HL-60 (cell line): Measurements from ENCODE around the gene ITLN2.

Experiments used
- DNase-seq, 2 experiments: peaks; one replicate each; pipeline ENCODE4 v3.0.0-alpha.2; 2010 to 2020; ENCODE audit warnings: low read depth in 1 of 2, low spot score in 1 of 2
- H3K27ac ChIP-seq: fragments of 250-450 bp; sonication (Bioruptor Pico); replicated peaks from 2 replicates; pipeline ENCODE4 v1.5.1; 2020; ENCODE audit warnings: mild to moderate bottlenecking, moderate library complexity
- H3K27me3 ChIP-seq: fragments of 250-450 bp; sonication (Bioruptor Pico); 2 replicates; pipeline ENCODE4 v1.5.1; 2021; ENCODE audit warnings: mild to moderate bottlenecking, moderate library complexity; ENCODE audit not compliant: insufficient read depth, poor library complexity, severe bottlenecking
- H3K4me3 ChIP-seq: replicated peaks from 2 replicates; pipeline ENCODE4 v1.5.1; 2011; ENCODE audit warnings: mild to moderate bottlenecking, control low read depth, low read length; ENCODE audit not compliant: insufficient read depth
- GABPA ChIP-seq: IDR thresholded peaks from 2 replicates; pipeline ENCODE4 v1.6.1; 2012; ENCODE audit warnings: low read depth
- POLR2AphosphoS5 ChIP-seq: IDR thresholded peaks from 2 replicates; pipeline ENCODE4 v1.6.1; 2012; ENCODE audit warnings: low read depth
- SPI1 ChIP-seq: IDR thresholded peaks from 2 replicates; pipeline ENCODE4 v1.6.1; 2012; ENCODE audit warnings: low read depth, mild to moderate bottlenecking, borderline replicate concordance
- TF ChIP-seq, protein P1 (sequence below): IDR thresholded peaks from one replicate; pipeline ENCODE4 v1.5.1; 2011; ENCODE audit warnings: low read length, control low read depth, inconsistent platforms; ENCODE audit not compliant: insufficient read depth
- TF ChIP-seq, protein P2 (sequence below): IDR thresholded peaks from 2 replicates; pipeline ENCODE4 v1.6.1; 2012; ENCODE audit warnings: low read depth; ENCODE audit not compliant: insufficient replicate concordance

The ITLN2 gene

DNA sequence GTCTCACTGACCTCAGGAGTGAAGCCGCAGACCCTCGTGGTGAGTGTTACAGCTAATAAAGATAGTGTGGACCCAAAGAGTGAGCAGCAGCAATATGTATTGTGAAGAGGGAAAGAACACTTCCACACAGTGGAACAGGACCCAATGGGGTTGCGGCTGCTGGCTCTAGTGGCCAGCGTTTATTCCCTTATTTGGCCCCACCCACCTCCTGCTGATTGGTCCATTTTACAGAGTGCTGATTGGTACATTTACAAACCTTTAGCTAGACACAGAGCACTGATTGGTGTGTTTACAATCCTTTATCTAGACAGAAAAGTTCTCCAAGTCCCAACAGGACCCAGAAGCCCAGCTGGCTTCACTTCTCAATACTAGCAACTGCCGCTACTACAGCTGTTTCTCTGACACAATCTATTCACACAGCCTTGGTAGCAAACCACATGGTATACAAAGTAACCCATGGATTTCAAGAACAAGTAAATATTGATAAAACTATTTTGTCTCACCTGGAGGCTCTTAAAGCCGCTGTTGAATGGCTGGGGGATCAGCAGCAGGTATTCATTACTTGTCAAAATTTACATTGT, 44.3 kb downstream of the ITLN2 start:
- H3K27ac ChIP-seq = no peak overlapping the region
- no peak for DNase-seq
- H3K27me3 ChIP-seq = no peaks in the 10 kb centered on the region

DNA sequence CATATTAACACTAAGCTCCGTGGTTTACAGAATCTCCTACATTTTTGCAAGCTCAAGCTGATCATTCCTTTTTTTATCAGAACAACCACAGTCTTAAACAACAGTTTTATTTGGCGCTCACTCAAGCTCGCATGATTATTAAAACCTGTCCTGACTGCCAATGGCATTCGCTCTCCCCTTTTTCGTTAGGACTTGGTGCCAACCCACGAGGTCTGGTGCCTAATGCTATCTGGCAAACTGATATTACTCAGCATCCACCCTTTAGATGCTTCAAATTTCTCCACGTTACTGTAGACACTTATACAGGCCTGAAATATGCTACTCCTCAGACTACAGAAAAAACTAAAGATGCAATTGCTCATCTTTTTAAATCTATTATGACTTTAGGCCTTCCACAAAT, 46.6 kb downstream of the ITLN2 start:
- H3K4me3 ChIP-seq = no peak overlapping the region
- H3K27ac ChIP-seq = no peak overlapping the region
- no peaks in the 10 kb centered on the region for H3K27me3 ChIP-seq
- TF ChIP-seq SPI1 (no peak), POLR2AphosphoS5 (no peak), GABPA (no peak)
- TF ChIP-seq, protein P1, sequence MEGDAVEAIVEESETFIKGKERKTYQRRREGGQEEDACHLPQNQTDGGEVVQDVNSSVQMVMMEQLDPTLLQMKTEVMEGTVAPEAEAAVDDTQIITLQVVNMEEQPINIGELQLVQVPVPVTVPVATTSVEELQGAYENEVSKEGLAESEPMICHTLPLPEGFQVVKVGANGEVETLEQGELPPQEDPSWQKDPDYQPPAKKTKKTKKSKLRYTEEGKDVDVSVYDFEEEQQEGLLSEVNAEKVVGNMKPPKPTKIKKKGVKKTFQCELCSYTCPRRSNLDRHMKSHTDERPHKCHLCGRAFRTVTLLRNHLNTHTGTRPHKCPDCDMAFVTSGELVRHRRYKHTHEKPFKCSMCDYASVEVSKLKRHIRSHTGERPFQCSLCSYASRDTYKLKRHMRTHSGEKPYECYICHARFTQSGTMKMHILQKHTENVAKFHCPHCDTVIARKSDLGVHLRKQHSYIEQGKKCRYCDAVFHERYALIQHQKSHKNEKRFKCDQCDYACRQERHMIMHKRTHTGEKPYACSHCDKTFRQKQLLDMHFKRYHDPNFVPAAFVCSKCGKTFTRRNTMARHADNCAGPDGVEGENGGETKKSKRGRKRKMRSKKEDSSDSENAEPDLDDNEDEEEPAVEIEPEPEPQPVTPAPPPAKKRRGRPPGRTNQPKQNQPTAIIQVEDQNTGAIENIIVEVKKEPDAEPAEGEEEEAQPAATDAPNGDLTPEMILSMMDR = no peak
- TF ChIP-seq, protein P2, sequence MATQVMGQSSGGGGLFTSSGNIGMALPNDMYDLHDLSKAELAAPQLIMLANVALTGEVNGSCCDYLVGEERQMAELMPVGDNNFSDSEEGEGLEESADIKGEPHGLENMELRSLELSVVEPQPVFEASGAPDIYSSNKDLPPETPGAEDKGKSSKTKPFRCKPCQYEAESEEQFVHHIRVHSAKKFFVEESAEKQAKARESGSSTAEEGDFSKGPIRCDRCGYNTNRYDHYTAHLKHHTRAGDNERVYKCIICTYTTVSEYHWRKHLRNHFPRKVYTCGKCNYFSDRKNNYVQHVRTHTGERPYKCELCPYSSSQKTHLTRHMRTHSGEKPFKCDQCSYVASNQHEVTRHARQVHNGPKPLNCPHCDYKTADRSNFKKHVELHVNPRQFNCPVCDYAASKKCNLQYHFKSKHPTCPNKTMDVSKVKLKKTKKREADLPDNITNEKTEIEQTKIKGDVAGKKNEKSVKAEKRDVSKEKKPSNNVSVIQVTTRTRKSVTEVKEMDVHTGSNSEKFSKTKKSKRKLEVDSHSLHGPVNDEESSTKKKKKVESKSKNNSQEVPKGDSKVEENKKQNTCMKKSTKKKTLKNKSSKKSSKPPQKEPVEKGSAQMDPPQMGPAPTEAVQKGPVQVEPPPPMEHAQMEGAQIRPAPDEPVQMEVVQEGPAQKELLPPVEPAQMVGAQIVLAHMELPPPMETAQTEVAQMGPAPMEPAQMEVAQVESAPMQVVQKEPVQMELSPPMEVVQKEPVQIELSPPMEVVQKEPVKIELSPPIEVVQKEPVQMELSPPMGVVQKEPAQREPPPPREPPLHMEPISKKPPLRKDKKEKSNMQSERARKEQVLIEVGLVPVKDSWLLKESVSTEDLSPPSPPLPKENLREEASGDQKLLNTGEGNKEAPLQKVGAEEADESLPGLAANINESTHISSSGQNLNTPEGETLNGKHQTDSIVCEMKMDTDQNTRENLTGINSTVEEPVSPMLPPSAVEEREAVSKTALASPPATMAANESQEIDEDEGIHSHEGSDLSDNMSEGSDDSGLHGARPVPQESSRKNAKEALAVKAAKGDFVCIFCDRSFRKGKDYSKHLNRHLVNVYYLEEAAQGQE = no peak
- DNase-seq = no peak

More for the DNA sequence above, 44.3 kb downstream of the ITLN2 start:
- no peak for TF ChIP-seq GABPA
- TF ChIP-seq SPI1 = no peak
- TF ChIP-seq, protein P1 = no peak
- TF ChIP-seq, protein P2 = no peak
- TF ChIP-seq POLR2AphosphoS5 = no peak
- no peak overlapping the region for H3K4me3 ChIP-seq

DNA sequence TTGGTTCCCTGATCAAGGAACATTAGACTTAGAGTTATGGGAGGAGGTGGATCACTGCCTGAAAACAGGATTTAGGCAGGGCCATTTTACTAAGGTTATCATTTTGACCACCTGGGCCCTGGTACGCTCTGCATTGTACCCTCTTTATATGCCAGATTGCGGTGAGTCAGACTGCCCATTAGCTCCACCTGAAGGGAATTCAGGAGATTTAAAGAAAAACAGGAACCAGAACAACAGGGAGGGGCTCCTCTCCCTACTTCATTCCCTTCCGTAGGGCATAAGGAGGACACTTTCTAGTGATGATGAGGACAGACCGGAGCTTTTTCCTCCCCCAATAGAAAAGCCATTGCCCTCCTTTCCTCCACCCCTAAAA, 49.0 kb downstream of the ITLN2 start:
- TF ChIP-seq, protein P2 = no peak
- no peak for TF ChIP-seq SPI1
- TF ChIP-seq GABPA = no peak
- no peak for TF ChIP-seq POLR2AphosphoS5
- TF ChIP-seq, protein P1 = no peak

More for the DNA sequence above, 49.0 kb downstream of the ITLN2 start:
- no peak for DNase-seq
- Histone ChIP-seq H3K27me3 (no peaks in the 10 kb centered on the region), H3K27ac (no peak overlapping the region), H3K4me3 (no peak overlapping the region)
